Measurements from ENCODE around the gene STT3B.

DNA sequence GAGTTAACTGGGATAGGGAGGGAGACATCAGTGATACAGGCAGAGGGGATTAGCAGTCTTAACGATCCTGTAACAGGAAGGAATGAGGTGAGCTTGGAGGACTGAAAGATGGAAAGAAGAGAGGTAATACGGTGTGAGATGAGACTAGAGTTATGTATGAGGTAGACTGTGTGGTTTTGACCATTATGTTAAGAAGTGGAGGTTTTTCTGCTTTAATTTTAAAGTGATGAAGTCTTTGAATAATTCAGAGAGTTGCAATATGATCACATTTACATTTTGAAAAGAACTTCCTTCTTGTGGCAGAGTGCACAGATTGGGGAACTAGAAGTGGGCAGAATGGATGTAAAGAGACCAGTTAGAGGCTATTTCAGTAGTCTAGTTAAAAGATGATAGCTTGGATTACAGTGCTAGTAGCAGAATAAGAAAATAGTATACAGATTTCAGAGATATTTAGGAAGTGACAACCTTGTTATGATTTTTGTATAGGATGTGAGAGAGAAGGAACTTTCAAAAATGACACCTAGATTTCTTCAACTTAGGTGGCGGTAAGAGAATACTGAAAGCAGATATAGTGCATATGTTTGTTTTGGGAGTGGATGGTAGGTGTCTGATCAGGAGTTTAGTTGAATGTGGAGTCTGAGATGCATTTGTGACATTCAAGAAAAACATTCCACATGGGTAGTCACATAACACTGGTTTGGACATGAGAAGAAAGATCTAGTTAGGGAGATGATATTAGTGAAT lies 40.5 kb downstream of the STT3B start:
- TF ChIP-seq, protein P1, sequence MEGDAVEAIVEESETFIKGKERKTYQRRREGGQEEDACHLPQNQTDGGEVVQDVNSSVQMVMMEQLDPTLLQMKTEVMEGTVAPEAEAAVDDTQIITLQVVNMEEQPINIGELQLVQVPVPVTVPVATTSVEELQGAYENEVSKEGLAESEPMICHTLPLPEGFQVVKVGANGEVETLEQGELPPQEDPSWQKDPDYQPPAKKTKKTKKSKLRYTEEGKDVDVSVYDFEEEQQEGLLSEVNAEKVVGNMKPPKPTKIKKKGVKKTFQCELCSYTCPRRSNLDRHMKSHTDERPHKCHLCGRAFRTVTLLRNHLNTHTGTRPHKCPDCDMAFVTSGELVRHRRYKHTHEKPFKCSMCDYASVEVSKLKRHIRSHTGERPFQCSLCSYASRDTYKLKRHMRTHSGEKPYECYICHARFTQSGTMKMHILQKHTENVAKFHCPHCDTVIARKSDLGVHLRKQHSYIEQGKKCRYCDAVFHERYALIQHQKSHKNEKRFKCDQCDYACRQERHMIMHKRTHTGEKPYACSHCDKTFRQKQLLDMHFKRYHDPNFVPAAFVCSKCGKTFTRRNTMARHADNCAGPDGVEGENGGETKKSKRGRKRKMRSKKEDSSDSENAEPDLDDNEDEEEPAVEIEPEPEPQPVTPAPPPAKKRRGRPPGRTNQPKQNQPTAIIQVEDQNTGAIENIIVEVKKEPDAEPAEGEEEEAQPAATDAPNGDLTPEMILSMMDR (tag by site-specific recombination; IDR thresholded peaks at IDR 0.05) = no peak
- TF ChIP-seq ZEB2 (tag by site-specific recombination; IDR thresholded peaks at IDR 0.05) (no peak), ZNF175 (tag by site-specific recombination; IDR thresholded peaks at IDR 0.05) (no peak), ZNF548 (tag by site-specific recombination; IDR thresholded peaks at IDR 0.05) (no peak)
- TF ChIP-seq, protein P2, sequence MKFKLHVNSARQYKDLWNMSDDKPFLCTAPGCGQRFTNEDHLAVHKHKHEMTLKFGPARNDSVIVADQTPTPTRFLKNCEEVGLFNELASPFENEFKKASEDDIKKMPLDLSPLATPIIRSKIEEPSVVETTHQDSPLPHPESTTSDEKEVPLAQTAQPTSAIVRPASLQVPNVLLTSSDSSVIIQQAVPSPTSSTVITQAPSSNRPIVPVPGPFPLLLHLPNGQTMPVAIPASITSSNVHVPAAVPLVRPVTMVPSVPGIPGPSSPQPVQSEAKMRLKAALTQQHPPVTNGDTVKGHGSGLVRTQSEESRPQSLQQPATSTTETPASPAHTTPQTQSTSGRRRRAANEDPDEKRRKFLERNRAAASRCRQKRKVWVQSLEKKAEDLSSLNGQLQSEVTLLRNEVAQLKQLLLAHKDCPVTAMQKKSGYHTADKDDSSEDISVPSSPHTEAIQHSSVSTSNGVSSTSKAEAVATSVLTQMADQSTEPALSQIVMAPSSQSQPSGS (tag by site-specific recombination; IDR thresholded peaks at IDR 0.05; ENCODE audit: low read depth) = no peak
- TF ChIP-seq, protein P3, sequence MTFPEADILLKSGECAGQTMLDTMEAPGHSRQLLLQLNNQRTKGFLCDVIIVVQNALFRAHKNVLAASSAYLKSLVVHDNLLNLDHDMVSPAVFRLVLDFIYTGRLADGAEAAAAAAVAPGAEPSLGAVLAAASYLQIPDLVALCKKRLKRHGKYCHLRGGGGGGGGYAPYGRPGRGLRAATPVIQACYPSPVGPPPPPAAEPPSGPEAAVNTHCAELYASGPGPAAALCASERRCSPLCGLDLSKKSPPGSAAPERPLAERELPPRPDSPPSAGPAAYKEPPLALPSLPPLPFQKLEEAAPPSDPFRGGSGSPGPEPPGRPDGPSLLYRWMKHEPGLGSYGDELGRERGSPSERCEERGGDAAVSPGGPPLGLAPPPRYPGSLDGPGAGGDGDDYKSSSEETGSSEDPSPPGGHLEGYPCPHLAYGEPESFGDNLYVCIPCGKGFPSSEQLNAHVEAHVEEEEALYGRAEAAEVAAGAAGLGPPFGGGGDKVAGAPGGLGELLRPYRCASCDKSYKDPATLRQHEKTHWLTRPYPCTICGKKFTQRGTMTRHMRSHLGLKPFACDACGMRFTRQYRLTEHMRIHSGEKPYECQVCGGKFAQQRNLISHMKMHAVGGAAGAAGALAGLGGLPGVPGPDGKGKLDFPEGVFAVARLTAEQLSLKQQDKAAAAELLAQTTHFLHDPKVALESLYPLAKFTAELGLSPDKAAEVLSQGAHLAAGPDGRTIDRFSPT (tag by site-specific recombination; IDR thresholded peaks at IDR 0.05) = no peak
- TF ChIP-seq, protein P4, sequence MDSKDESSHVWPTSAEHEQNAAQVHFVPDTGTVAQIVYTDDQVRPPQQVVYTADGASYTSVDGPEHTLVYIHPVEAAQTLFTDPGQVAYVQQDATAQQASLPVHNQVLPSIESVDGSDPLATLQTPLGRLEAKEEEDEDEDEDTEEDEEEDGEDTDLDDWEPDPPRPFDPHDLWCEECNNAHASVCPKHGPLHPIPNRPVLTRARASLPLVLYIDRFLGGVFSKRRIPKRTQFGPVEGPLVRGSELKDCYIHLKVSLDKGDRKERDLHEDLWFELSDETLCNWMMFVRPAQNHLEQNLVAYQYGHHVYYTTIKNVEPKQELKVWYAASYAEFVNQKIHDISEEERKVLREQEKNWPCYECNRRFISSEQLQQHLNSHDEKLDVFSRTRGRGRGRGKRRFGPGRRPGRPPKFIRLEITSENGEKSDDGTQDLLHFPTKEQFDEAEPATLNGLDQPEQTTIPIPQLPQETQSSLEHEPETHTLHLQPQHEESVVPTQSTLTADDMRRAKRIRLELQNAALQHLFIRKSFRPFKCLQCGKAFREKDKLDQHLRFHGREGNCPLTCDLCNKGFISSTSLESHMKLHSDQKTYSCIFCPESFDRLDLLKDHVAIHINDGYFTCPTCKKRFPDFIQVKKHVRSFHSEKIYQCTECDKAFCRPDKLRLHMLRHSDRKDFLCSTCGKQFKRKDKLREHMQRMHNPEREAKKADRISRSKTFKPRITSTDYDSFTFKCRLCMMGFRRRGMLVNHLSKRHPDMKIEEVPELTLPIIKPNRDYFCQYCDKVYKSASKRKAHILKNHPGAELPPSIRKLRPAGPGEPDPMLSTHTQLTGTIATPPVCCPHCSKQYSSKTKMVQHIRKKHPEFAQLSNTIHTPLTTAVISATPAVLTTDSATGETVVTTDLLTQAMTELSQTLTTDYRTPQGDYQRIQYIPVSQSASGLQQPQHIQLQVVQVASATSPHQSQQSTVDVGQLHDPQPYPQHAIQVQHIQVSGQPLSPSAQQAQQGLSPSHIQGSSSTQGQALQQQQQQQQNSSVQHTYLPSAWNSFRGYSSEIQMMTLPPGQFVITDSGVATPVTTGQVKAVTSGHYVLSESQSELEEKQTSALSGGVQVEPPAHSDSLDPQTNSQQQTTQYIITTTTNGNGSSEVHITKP (tag by site-specific recombination; IDR thresholded peaks at IDR 0.05) = no peak
- TF ChIP-seq, protein P5, sequence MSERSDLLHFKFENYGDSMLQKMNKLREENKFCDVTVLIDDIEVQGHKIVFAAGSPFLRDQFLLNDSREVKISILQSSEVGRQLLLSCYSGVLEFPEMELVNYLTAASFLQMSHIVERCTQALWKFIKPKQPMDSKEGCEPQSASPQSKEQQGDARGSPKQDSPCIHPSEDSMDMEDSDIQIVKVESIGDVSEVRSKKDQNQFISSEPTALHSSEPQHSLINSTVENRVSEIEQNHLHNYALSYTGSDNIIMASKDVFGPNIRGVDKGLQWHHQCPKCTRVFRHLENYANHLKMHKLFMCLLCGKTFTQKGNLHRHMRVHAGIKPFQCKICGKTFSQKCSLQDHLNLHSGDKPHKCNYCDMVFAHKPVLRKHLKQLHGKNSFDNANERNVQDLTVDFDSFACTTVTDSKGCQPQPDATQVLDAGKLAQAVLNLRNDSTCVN (tag by site-specific recombination; optimal IDR thresholded peaks at IDR 0.05) = no peak

All from HEK293 (cell line).